NT2/D1 (cell line): ENCODE data around the gene ZNRF2.

Source experiments
- SUZ12 ChIP-seq: IDR thresholded peaks from 2 replicates; pipeline ENCODE4 v1.6.1; 2011; ENCODE audit not compliant: insufficient read length, insufficient read depth; ENCODE audit errors: extremely low read depth
- YY1 ChIP-seq: IDR thresholded peaks from 2 replicates; pipeline ENCODE4 v1.6.1; 2011; ENCODE audit not compliant: insufficient read length, insufficient read depth
- ZNF274 ChIP-seq: IDR thresholded peaks from 2 replicates; pipeline ENCODE4 v1.6.1; 2011; ENCODE audit warnings: mild to moderate bottlenecking, low read depth, low read length

DNA sequence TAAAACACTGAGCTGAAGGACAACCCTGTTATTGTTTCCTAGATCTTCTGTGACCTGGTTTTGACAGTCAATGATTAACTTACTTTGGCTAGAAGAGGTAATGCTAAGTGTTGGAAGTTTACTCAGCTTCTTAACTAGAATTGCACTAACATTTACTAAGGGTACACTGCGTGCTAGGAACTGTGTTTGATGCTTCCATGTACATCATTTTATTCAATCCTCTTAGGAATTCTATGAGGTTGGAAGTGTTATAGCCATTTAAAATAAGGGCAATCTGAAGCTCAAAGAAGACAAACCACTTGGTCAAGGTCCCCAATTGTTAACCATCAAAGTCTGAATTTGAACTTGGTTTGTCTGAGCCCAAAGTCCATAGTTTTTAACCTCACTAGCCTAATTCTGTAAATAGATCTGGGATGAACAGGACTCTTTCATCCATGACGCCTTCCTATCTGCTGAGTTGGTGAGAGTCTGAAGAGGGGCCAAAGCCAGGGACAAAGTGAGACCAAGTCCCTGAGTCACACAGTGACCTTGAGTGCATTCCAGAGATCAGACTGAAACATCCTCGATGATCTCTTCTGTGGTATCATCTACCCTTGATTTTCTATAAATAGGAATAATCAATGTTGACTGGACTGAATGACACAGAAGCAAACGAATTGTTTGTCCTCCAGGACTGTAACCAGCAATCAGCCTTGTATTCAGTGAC is 29.2 kb upstream of the ZNRF2 start:
- TF ChIP-seq YY1, result no peak
- TF ChIP-seq SUZ12, result no peak
- no peak for TF ChIP-seq ZNF274
